SJSA1 (cell line): ENCODE measurements around the gene CLHC1. TPM values are rescaled to one million over a fixed set of nuclear protein-coding genes. Genes with fewer than 3 reads are reported as not detected.
"Not testable (repeated sequence)": the region's sequence is repeated elsewhere in the genome, so short reads cannot be mapped to it uniquely, and the experiment has no call there.

Experiments used
- DNase-seq, 2 experiments: peaks; one replicate each; pipeline ENCODE4 v3.0.0-alpha.2; 2015 to 2020; ENCODE audit warnings: low spot score in 2 of 2, low read depth in 1 of 2
- H3K27ac ChIP-seq: fragments of 250-450 bp; sonication (Bioruptor Pico); 2 replicates; pipeline ENCODE4 v1.5.1; 2020; ENCODE audit warnings: mild to moderate bottlenecking, moderate library complexity
- H3K27me3 ChIP-seq: fragments of 250-450 bp; sonication (Bioruptor Pico); replicated peaks from 2 replicates; pipeline ENCODE4 v1.5.1; 2020; ENCODE audit warnings: mild to moderate bottlenecking, moderate library complexity
- H3K36me3 ChIP-seq: fragments of 250-450 bp; sonication (Bioruptor Pico); 2 replicates; pipeline ENCODE4 v1.5.1; 2020; ENCODE audit warnings: mild to moderate bottlenecking
- H3K4me1 ChIP-seq: fragments of 250-450 bp; sonication (Bioruptor Pico); replicated peaks from 2 replicates; pipeline ENCODE4 v1.6.1; 2021; ENCODE audit warnings: mild to moderate bottlenecking
- H3K4me3 ChIP-seq: fragments of 250-450 bp; sonication (Bioruptor Pico); 2 replicates; pipeline ENCODE4 v1.5.1; 2020; ENCODE audit warnings: mild to moderate bottlenecking
- H3K9me3 ChIP-seq: fragments of 250-450 bp; sonication (Bioruptor Pico); replicated peaks from 2 replicates; pipeline ENCODE4 v1.5.1; 2020; ENCODE audit warnings: mild to moderate bottlenecking
- total RNA-seq: library from RNA; depleted of rRNA; stranded (reverse); fragments of >200 nt; shearing (Covaris generic); gene quantifications from 2 replicates; pipeline ENCODE4 v1.2.3, GENCODE V29; 2014

The CLHC1 gene
- total RNA-seq, 1 experiment from 2014 or later: 6.6 TPM

DNA sequence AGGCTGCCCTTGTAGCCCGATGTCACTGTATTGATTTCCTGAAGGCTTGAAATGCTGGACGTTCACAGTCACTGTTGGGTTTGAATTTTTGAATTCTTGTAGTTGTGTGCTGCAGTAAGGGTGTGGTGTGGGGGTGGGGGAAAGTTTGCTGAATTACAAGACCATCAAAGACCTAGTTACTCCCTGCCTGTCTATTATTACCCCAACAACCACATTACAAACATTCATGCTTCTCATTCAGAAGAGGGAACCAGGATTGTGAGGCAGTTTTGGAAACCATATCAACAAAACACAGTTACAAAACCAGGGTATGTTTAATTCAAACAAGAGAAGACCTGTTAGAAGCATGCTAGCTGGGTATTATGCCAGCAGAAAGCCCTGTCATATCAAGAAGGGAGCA, 85.8 kb downstream of the CLHC1 start:
- Histone ChIP-seq H3K27ac (no peak overlapping the region), H3K4me3 (no peak overlapping the region), H3K9me3 (no peaks in the 10 kb centered on the region), H3K36me3 (no peaks in the 10 kb centered on the region), H3K27me3 (no peaks in the 10 kb centered on the region), H3K4me1 (peaks cover 21% of the 10 kb centered on the region)
- no peak for DNase-seq

- no peaks in the 10 kb centered on the region for H3K27me3 ChIP-seq
- H3K4me3 ChIP-seq: no peak overlapping the region
- no peaks in the 10 kb centered on the region for H3K9me3 ChIP-seq
- no peaks in the 10 kb centered on the region for H3K36me3 ChIP-seq
- H3K27ac ChIP-seq: no peak overlapping the region
- DNase-seq: no peak
- peaks cover 23% of the 10 kb centered on the region for H3K4me1 ChIP-seq
Observed at GRCh38 chr2:55144922-55145820, 86.9 kb downstream of the CLHC1 start.

- not testable (repeated sequence) for H3K36me3 ChIP-seq, H3K27me3 ChIP-seq, H3K4me3 ChIP-seq, H3K27ac ChIP-seq, H3K9me3 ChIP-seq, DNase-seq
- peaks cover 22% of the 10 kb centered on the region for H3K4me1 ChIP-seq
Observed at GRCh38 chr2:55143706-55144105, 88.4 kb downstream of the CLHC1 start.

GRCh38 chr2:55142518-55142917, 89.6 kb downstream of the CLHC1 start:
- H3K27me3 ChIP-seq: no peaks in the 10 kb centered on the region
- no peaks in the 10 kb centered on the region for H3K36me3 ChIP-seq
- peaks cover 13% of the 10 kb centered on the region for H3K4me1 ChIP-seq
- no peak for DNase-seq
- H3K9me3 ChIP-seq: no peaks in the 10 kb centered on the region
- no peak overlapping the region for H3K27ac ChIP-seq
- no peak overlapping the region for H3K4me3 ChIP-seq

DNA sequence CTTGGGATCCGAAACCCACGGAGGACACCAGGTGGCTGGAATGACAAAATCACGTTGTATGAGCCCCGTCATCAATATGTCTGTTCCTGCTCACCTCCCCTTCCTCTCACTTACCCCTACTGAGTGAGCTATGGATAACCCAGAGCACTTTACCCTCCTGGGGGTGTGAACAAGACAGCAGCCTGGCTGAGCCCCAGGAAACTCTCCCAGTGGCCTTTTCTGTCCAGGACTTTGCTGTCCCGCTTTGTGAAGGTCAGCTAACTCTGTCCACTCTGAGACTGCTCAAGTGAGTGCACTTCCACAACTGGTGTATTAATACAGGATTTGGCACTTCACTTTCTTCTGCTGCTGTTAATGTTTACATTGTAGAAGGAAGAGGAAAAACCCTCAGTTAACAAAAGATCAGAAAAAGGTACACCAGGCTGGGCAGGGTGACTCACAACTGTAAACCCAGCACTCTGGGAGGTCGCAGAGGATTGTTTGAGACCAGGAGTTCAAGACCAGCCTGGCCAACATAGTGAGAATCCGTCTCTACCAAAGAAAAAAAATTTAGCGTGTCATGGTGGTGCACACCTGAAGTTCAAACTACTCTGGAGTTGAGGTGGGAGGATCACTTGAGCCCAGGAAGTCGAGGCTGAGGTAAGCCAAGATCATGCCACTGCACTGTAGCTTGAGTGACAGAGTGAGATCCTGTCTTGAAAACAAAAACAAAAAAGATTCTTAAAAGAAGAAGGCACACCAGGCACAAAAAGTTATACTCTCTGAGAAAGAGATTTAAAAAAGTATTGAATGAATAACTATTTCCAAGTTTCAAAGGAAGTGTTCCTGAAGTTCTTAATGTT, 90.3 kb downstream of the CLHC1 start:
- peaks cover 13% of the 10 kb centered on the region for H3K4me1 ChIP-seq
- no peak overlapping the region for H3K4me3 ChIP-seq
- no peaks in the 10 kb centered on the region for H3K9me3 ChIP-seq
- H3K27me3 ChIP-seq: no peaks in the 10 kb centered on the region
- no peaks in the 10 kb centered on the region for H3K36me3 ChIP-seq
- DNase-seq: peak; percentile 61 to 70
- H3K27ac ChIP-seq: no peak overlapping the region

- no peak for DNase-seq
- no peaks in the 10 kb centered on the region for H3K36me3 ChIP-seq
- H3K27me3 ChIP-seq: no peaks in the 10 kb centered on the region
- no peaks in the 10 kb centered on the region for H3K9me3 ChIP-seq
- no peak overlapping the region for H3K4me3 ChIP-seq
- peaks cover 13% of the 10 kb centered on the region for H3K4me1 ChIP-seq
- H3K27ac ChIP-seq: no peak overlapping the region
Observed at GRCh38 chr2:55140316-55141219, 91.5 kb downstream of the CLHC1 start.

- Histone ChIP-seq H3K36me3 (no peaks in the 10 kb centered on the region), H3K27ac (no peak overlapping the region), H3K9me3 (no peaks in the 10 kb centered on the region), H3K27me3 (no peaks in the 10 kb centered on the region), H3K4me3 (no peak overlapping the region), H3K4me1 (peaks cover 19% of the 10 kb centered on the region)
- DNase-seq: no peak
Observed at GRCh38 chr2:55139305-55139704, 92.8 kb downstream of the CLHC1 start.

GRCh38 chr2:55138882-55139229, 93.2 kb downstream of the CLHC1 start:
- H3K36me3 ChIP-seq: no peaks in the 10 kb centered on the region
- H3K4me3 ChIP-seq: no peak overlapping the region
- DNase-seq: no peak
- H3K4me1 ChIP-seq: peaks cover 23% of the 10 kb centered on the region
- H3K9me3 ChIP-seq: no peaks in the 10 kb centered on the region
- H3K27ac ChIP-seq: no peak overlapping the region
- no peaks in the 10 kb centered on the region for H3K27me3 ChIP-seq

- H3K27ac ChIP-seq: no peak overlapping the region
Observed at GRCh38 chr2:55138014-55138881, 93.8 kb downstream of the CLHC1 start.

DNA sequence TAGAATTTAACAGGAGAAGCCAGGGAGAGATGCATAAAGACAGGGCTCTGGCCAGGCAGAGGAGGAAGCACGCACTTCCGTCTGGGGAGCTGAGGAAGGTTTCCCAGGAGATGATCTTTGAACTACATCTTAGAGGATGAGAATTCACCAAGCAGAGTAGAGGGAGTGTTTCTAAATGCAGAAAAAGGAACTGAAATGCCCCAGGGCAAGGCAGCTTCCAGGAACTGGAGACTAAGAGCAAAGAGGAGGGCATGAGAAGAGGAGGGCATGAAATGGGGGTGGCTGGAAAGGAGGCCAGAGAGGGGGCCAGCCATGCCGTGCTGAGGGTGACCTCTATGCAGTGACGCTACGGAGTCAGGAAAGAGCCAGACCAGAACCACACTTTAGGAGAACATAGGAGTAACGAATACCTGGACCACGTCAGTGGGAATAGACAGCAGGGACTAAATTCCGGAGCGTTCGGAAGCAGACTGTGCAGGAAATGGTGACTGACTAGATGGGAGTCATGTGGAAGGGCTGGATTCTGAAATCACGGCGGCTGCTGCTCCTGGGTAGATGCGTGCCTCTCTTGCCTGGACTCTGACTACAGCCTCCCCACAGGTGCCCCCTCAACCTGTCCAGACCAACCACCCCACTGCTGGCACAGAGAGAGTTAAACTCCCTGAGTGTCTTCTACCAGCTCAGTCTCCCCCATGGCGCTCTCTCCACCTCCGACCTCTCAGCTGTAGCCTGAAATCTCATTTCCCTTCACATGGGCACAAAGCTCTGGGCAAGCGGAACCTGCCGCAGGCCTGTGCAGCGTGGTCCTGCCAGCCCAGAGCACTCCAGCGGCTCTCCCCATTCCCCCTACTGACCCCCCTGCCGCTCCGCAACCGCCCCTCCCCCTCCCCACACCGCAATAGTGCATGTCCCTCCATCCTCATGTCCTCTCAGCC, 94.8 kb downstream of the CLHC1 start:
- Histone ChIP-seq H3K36me3 (no peaks in the 10 kb centered on the region), H3K27me3 (no peaks in the 10 kb centered on the region), H3K27ac (no peak overlapping the region), H3K4me3 (no peak overlapping the region), H3K9me3 (no peaks in the 10 kb centered on the region), H3K4me1 (peaks cover 29% of the 10 kb centered on the region)
- no peak for DNase-seq

More at GRCh38 chr2:55138014-55138881, 93.8 kb downstream of the CLHC1 start:
- no peaks in the 10 kb centered on the region for H3K36me3 ChIP-seq
- H3K9me3 ChIP-seq: no peaks in the 10 kb centered on the region
- H3K4me1 ChIP-seq: peaks cover 27% of the 10 kb centered on the region
- H3K27me3 ChIP-seq: no peaks in the 10 kb centered on the region
- no peak overlapping the region for H3K4me3 ChIP-seq
- DNase-seq: no peak

DNA sequence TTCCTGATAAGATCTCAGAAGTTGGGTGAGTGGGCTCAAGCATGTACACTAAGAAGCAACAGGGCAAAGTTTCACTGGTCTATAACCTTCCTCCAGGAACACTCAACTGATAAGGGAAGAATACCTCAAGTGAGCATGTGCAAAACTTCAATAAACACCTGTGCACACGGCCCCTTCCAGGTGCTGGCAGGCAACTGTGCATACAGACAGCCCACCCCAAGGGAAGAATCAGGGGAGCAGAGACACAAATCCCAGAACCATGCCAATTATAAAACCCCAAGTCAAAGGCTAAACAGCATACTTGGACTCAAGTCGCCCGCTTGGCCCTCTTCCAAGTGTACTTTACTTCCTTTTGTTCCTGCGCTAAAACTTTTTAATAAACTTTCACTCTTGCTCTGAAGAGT, 96.0 kb downstream of the CLHC1 start:
- Histone ChIP-seq H3K4me3 (no peak overlapping the region), H3K27me3 (no peaks in the 10 kb centered on the region), H3K9me3 (no peaks in the 10 kb centered on the region), H3K4me1 (peaks cover 18% of the 10 kb centered on the region), H3K27ac (no peak overlapping the region), H3K36me3 (no peaks in the 10 kb centered on the region)
- DNase-seq: no peak

GRCh38 chr2:55135491-55135890, 96.6 kb downstream of the CLHC1 start:
- no peak overlapping the region for H3K27ac ChIP-seq
- no peak for DNase-seq
- no peaks in the 10 kb centered on the region for H3K9me3 ChIP-seq
- peaks cover 17% of the 10 kb centered on the region for H3K4me1 ChIP-seq
- no peaks in the 10 kb centered on the region for H3K36me3 ChIP-seq
- H3K4me3 ChIP-seq: no peak overlapping the region
- H3K27me3 ChIP-seq: no peaks in the 10 kb centered on the region
